ENCODE measurements around the gene MRPL28.

DNA sequence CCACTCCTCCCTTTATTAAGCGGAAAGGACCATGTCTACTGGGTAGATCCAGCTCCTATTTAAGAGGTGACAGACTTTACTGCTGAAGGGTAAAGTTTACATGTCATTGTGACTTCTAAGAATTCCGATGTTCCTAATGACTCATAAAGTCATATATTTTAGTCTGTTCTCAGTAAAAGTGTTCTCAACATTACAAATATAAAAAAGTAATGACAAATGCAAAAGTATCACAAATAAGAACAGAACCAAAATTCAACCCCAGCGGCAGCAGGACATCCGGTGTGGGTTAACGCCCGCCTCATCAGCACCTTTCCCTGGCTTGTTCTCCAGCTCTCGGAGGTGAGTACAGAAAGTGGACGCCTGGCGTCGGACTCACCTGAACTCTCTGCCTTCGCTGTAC is 24.6 kb downstream of the MRPL28 start:
- TF ChIP-seq POLR2A (IDR thresholded peaks at IDR 0.05), result no peak
- no peak for TF ChIP-seq CTCF (IDR thresholded peaks at IDR 0.05)
- TF ChIP-seq POLR2AphosphoS5 (IDR thresholded peaks at IDR 0.05), result no peak
